ENCODE results near the gene RALGAPB.

The RALGAPB gene

DNA sequence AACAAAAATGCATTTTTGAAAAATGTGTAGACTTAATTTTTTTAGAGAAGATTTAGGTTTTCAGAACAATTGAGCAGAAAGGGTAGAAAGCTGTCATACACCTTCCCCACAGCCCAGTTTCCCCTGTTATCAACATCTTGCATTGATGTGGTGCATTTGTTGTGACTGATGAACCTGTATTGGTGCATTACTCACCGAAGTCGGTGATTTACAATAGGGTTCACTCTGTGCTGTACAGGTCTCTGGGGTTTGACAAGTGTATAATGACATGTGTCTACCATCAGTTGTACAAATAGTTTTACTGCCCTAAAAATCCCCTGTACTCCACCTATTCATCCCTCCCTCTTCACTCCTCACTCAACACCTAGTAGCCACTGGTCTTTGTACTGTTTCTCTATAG lies 84.5 kb downstream of the RALGAPB start:
- TF ChIP-seq, protein P1, sequence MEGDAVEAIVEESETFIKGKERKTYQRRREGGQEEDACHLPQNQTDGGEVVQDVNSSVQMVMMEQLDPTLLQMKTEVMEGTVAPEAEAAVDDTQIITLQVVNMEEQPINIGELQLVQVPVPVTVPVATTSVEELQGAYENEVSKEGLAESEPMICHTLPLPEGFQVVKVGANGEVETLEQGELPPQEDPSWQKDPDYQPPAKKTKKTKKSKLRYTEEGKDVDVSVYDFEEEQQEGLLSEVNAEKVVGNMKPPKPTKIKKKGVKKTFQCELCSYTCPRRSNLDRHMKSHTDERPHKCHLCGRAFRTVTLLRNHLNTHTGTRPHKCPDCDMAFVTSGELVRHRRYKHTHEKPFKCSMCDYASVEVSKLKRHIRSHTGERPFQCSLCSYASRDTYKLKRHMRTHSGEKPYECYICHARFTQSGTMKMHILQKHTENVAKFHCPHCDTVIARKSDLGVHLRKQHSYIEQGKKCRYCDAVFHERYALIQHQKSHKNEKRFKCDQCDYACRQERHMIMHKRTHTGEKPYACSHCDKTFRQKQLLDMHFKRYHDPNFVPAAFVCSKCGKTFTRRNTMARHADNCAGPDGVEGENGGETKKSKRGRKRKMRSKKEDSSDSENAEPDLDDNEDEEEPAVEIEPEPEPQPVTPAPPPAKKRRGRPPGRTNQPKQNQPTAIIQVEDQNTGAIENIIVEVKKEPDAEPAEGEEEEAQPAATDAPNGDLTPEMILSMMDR (IDR thresholded peaks at IDR 0.05; ENCODE audit: low read depth, low read length, missing control alignments), result no peak
- H3K4me3 ChIP-seq (ENCODE audit: low read depth, low read length), result no peak overlapping the region
- DNase-seq (ENCODE audit: low read depth), result no peak

DNA sequence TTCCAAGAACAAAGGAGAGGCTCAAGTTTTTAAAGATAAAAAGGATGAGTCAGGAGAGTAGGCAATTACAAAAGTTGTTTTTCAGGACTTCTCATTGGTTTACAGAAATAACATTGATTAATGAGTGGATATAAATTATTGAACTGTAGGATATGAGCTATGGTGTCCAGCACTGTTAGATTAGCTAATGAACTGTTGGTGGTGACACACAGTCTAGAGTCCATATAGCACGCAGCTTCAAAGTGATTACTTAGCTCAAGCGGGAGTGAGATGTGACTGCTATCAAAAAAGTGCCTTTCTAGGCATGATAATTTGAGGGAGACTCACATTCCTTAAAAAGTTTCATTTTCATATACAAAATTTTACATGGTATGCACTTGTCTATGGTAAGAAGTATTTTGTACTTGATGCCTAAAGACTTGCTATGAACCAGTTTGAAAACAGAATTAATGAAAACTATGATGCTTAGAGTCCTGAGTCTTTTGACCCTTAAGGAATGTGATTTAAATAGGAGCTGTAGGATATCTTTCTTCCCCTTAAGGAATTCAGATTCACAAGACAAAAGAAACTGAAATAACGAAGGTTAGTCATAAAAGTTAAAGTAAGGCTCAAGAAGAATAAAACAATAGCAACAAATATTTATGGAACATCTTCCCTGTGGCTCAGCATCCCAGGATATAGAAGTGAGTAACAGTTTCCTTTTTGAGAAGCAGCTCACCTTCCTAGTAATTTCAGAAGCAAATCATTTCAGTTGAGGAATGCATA lies 86.1 kb downstream of the RALGAPB start:
- no peak for DNase-seq (ENCODE audit: low read depth)
- TF ChIP-seq, protein P1 (IDR thresholded peaks at IDR 0.05; ENCODE audit: low read depth, low read length, missing control alignments), result no peak
- H3K4me3 ChIP-seq (ENCODE audit: low read depth, low read length), result no peak overlapping the region

DNA sequence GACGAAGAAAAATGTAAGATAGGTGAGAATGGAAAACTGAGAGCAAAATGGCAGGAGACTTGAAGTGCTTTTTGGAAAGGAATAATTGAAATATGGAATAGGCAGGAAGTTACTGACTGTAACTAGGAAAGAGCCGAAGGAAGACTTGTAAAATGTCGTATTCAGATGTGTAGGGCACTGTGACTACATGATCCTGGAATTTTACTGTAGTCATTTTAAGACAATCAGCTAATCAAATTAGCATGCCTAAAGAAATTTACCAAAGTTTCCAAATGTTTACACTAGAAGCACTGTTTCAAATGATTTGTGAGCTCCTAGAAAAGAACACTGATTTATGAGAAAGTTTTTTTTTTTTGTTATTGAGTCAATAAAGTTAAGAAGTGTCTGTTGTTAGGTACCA lies 87.1 kb downstream of the RALGAPB start:
- DNase-seq (ENCODE audit: low read depth), result no peak
- TF ChIP-seq, protein P1 (IDR thresholded peaks at IDR 0.05; ENCODE audit: low read depth, low read length, missing control alignments), result no peak
- H3K4me3 ChIP-seq (ENCODE audit: low read depth, low read length), result no peak overlapping the region

DNA sequence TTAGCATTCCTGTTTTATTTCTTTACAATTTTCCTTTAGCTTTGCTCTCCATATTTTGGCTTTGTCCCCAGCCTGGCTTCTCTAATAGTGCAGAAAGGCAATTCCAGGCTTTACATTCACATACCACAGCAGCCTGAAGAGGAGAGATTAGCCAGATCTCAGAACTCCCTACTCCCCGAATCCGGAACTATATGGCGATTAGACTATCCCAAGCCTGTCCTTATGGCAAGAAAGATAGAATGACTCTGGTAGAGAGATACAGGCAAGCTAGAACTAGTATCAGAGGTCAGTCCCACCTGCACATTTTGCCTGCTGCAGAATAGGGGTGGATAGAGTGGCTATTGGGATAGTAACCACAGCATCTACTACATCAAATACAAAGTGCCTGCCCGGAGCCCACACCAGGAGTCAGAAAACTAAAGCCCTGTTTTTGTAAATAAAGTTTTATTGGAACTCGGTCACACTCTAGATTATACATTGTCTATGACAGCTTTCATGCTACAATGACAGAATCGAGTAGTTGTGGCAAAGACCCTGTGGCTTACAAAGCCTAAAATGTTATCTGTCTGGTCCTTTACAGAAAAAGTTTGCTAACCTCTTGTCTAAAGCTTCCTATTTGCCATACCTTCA lies 91.3 kb downstream of the RALGAPB start:
- DNase-seq (ENCODE audit: low read depth), result no peak
- no peak overlapping the region for H3K4me3 ChIP-seq (ENCODE audit: low read depth, low read length)
- TF ChIP-seq, protein P1 (IDR thresholded peaks at IDR 0.05; ENCODE audit: low read depth, low read length, missing control alignments), result no peak

DNA sequence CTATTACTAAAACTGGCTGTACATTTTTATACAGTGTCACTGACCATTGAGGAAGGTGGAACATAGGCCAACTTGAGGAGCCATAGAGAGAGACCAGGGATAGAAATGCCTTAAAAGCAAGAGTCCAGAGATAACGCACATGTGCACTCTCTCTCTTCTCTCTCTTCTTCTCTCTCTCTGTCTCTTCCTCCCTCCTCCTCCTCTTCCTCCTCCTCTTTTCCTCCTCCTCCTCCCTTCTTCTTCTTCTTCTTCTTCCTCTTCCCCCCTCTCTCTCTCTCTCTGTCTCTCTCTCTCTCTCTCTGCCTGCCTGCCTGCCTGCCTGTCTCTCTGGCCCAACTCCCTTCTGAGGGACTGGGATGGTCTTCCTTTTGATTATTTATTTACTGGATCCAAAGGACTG lies 92.0 kb downstream of the RALGAPB start:
- TF ChIP-seq, protein P1 (IDR thresholded peaks at IDR 0.05; ENCODE audit: low read depth, low read length, missing control alignments), result no peak
- DNase-seq (ENCODE audit: low read depth), result no peak
- H3K4me3 ChIP-seq (ENCODE audit: low read depth, low read length), result no peak overlapping the region

DNA sequence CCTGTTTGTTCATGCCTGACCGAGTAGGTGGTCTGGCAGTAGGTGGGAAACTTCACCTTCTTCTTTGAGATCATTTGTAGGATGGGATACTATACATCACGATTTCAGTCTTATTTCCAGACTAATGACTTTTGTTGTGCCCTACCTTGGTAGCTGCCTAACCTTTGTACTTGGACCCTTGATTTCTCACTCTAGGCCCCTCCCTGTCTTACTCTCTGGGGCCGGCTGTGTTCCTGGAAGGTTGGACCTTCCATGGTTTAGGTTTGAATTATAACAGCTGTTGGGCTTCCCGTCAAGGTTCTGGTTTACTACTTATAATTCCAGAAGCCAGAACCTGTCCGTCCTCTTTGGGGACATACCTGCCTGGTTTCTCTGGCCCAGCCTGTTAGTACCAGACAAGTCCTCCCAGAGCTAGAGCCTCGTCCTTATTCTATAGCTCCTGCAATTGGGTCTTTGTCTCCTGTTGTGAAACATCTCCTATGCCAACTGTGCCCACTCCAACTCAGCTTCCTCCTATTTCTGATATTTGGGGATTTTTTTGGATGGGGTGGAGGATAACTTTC lies 93.5 kb downstream of the RALGAPB start:
- no peak overlapping the region for H3K4me3 ChIP-seq (ENCODE audit: low read depth, low read length)
- TF ChIP-seq, protein P1 (IDR thresholded peaks at IDR 0.05; ENCODE audit: low read depth, low read length, missing control alignments), result no peak
- DNase-seq (ENCODE audit: low read depth), result no peak
